ENCODE results near the gene BTG1.
A peak's percentile ranks its signal among the peaks of the same experiment; 100 is the strongest.
"Not testable (repeated sequence)": the region's sequence is repeated elsewhere in the genome, so short reads cannot be mapped to it uniquely, and the experiment has no call there.

The BTG1 gene

DNA sequence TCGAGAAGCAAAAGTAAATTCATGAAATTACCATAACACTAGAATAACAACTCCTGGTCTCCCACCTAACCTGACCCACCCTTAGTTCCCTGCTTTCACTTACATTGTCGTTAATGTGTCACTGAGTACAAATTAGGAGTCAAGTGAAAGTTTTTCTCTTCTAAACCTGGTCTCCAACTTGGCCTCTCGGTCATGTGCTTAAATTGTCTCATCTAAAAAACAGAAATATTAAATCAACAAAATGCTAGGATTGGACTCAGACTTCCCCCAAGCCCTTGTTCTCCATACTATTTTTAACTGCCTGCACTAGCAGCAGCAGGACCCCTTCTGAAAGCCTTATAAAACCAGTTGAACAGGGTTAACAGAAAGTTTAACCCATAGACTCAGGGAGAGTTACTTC, 1.8 kb upstream of the BTG1 start:
- DNase-seq: no peak

DNA sequence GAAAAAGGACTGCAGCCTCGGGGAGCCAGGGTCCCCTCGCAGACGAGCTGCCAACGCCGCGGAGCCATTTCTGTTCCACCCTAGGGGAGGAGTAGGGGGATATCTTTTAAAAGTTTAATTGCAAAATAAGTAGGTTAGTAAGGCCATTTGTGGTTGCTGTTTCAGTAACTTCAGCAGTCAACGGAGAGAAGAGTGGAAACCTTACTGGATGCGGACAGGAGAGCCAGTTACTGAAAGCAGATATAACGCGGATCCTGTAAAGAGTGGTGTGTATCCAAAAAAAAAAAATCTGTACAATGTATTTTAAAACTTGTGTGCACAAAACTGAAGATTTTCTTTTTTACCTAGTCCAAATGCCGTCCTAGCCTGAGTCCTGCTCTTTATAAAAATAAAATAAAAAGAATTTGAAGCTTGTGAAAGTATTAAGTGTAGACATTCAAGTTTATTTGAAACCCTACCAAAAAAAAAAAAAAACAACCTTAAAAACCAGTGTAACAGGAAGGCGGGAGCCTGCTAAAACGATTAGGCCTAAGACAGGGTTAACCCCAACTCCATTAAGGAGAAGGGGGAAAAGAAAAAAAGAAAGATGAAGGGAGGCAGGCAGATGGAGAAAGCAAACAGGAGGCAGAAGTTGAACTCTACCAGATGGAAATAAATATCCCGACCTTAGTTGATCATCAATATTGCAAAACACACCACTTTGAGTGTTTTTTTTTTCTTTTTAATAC, 1.0 kb upstream of the BTG1 start:
- DNase-seq: no peak

DNA sequence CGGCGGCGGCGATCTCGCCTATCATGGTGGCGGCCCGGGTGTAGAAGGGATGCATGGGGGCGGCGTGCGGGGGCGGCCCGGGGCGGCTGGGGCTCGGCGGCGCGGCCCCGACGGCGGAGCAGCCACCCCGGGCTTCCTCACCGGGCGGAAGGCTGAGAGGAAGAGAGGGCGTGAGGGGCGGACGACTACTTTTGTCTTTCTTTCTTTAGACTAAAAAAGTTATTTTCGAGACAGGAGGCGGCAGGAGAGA, 240 bp downstream of the BTG1 start:
- DNase-seq: no peak

DNA sequence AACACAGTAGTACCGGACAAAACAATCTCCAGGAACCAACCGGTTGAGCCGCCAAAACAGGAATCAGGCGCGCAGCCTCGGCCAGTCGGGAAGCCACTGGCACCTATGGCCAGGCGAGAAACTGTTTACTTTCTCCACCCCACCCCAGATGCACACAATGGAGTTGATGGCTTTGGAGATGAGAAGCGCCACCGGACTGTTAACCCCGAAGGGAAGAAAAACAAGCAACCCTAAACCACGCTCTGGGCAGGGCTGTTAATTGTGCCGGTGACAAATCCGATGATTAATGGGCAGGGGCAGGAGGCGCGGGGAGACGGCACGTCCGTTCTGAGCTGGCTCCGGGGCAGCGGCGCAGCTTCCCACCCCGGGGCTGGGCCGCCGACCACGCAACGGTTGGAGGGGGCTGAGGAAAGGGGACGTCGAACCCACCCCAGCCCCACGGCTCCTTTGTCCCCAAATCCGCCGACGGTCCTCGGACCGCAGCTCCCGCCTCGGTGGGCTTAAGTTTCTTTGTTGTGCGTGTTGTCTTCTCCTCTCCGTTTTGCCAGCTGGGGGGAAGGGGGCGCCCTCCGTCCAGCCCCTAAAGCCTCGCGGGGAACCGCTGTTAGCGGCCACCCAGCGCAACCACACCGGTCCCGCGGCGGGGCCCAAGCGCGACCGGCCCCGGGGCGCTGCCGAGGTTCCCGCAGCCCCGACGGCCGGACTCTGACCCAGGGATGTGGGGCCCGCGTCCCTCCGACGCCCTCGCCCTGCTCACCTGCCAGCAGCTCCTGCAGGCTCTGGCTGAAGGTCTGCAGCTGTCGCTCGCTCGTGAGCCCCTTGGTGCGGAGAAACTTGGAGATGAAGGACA, 790 bp downstream of the BTG1 start:
- DNase-seq: peak; percentile 43 to 57

DNA sequence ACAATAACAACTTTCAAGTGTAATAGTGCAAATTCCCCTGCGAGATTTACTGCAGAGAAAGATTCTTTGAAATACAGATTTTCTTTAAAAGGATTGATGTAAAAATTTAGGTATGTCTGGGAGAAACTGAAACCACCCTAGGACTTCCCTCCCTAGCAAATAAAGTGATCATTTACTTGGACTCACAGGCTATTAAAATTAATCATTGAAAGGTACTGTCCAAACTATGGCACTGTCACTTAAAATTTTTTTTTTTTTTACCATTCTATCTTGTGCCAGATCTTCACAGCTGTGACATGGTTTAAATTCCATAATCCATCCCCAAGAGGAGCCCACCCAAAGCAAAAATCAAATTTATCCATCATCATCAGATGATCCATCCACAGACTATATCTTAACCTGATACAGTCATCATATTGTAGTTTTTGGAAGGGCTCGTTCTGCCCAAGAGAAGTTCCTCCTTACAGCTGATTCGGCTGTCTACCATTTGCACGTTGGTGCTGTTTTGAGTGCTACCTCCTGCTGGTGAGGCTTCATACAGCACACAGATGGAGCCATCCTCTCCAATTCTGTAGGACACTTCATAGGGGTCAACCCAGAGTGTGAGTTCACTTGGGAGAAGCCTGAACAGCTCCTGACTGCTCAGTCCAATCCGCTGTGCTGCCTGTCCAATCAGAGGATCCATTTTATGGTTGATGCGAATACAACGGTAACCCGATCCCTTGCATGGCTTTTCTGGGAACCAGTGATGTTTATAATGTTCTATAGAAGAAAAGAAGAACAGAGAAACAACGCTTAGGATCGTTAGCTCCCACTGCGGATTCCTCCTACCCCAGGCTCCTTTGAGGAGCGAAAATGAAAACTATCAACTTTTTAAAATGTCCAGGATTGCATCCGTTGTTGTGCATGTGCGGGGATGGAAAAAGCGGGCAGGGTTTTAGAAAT, 1.7 kb downstream of the BTG1 start:
- peak; percentile 84 to 87 for DNase-seq

DNA sequence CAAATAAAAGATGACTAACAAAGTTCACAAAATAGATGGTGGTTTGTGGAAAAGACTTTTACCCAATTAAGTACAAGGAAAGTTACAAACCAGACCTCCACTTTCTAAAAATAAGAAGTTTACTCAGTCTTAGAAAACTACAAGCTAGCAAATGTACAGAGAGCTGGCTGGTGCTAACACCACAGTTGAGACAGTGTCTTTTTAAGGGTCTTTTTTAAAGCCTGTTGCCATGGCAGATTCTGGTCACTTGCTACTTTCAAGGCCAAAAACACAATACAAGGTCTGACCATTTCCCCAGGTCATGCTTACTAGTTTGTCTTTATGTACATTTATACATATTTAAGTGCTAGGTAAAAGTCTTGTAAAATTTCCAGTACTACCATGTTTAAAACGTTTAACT, 2.4 kb downstream of the BTG1 start:
- DNase-seq: peak in 1 of 2 donors; percentile 43

DNA sequence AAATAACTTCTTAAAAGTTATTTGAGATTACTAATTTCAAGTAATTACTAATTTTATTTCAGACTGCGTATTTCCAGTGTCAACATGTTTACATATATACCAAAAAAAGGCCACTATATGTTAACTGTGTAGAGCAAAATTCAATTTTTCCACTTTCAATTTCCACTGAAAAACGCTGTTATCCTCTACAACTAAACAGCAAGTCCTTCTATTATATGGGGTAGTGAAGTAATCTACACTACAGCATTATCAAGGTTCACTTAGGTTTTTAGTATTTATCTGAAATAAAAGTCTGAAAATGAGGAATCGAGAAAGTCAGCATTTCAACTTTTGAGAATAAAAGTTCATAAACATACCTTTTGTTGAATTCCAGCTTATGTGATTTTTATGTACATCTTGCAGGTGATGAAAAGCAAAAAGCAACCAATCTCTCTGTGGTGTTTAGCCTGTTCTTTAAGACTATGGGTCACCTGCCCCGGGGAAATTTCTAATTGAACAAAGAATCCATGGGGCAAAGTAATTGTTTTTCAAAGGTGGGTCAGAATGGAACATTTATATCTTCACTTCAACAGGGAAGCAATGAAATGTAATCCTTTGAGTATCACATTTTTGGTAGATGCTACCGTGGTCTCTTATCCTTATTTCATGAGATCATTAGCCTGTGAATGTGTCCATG, 3.3 kb downstream of the BTG1 start:
- peak in 1 of 2 donors; percentile 38 for DNase-seq

DNA sequence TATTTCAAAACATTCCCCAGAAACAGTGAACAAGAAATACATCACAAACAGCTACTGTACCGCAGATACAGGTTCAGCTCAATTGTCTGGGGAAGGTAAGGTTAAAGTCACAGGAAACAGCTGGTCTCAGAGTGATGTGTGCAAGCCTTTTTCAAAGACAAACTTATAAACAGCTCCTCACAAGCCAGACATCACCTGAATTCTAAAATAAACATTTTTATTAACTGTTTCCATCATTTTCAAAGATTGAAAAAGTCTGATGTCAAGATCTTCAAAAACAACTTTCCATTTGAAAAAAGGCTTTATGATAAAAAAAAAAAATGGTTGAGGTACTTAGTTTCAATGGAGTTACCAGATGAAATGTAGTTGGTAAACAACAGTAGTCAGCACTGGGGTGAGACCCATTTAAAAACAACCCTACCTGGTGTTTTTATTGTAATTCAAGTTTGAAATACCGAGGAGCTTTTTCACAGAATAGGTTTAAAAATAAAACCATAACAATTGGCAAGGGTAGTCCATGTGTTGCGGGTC, 4.0 kb downstream of the BTG1 start:
- DNase-seq: peak; percentile 43 to 69

DNA sequence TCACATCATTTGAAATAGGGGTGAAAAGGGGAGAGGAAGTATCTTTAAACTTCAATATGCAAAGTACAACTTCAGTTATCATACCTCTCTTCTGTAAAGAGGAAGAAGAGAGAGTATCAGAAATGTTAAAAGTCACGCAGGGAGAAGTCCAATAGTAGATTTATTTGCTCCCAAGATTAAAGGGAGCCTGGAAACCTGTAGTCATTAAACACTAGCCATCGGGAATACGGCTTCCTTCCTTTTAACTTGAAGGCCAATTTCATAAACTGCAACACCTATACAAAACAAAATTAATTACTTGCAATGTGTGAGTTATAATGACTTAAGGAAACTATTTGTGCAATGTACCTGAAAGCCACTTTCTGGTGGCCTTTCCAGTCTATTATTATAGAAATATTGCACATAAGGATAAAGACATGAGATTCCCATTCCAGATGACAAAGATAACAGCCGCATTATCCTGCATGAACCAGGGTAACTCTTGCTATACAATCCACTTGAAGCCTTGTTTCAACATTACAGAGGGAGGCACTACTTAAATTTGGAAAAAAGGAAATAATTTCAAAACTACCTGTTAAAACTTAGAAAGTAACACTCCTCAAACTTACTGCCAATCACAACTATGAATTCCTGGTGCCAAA, 4.6 kb downstream of the BTG1 start:
- no peak for DNase-seq

DNA sequence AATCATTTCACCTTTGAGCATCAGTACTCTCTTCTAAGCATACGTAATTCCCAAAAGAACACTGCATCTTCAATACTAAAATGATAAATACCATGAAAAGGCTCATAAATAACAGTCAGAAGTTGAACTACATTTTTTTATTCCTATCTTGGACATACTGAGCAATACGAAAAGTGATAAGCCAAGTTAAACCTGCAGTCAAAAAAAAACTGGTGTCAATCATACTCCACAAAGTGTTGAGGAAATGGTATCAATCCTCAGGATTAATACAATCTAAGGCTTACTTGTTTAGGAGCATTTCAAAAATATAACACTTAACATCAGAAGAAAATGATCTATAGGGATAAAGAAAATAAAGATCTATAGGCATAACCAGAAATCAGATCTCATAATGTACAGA, 5.5 kb downstream of the BTG1 start:
- DNase-seq: no peak

DNA sequence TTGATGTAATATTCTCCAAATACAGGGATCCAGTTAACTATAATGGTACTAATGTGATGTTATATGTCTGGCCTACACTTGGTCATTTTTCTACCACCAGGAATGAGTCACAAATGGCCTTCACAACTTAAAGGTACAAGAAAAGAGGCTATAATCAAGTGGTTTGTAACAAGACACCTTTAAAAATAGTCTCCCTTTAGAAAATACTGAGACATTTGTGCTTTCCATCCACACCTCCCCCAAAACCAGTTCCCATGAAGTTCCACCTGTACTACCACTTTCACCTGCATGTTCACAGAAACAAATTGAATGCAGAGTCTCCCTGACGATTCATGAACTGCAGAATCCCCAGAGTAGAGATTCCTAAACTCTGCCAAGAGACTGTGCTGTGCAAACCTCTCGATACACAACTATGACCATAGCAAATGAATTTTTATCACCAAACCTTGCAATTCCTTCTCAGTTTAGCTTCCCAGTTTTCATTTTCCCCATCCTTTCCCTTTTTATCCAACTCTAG, 6.0 kb downstream of the BTG1 start:
- DNase-seq: peak in 1 of 2 donors; percentile 42

DNA sequence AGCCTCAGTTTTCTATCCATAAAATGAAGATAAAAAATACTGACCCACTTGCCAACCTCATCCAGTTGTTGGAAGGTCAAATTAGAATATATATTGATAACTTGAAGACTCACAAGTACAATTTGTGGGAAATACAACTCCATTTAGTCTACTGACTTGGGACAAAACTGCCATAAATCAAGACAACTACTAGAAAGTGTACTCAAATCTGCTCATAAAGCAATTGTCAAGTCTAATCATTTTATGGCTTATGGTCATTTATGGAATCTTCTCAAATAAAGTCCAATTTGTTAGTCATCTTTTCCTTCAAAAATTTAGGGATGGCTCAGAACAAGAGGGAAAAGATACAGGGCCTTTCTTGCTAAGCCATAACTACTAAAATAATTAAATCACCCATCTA, 7.0 kb downstream of the BTG1 start:
- no peak for DNase-seq

DNA sequence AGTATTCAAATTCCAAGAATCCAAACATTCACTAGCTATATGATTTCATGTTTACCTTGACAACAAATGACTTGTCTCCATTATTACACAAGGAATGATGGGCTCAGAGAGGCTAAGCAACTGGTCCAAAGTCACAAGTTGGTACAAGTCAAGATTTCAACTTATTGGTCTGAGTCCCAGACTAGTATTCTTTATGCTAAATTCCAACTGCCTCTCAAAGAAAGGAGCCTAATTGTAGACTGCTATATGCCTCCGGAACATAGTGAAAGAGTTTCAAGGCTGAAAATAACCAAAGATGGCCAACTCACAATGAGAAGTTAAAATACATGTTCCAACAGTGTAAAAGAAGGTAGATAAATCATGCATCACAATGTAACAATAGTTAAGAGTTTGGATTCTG, 7.5 kb downstream of the BTG1 start:
- peak in 1 of 2 donors; percentile 31 for DNase-seq

DNA sequence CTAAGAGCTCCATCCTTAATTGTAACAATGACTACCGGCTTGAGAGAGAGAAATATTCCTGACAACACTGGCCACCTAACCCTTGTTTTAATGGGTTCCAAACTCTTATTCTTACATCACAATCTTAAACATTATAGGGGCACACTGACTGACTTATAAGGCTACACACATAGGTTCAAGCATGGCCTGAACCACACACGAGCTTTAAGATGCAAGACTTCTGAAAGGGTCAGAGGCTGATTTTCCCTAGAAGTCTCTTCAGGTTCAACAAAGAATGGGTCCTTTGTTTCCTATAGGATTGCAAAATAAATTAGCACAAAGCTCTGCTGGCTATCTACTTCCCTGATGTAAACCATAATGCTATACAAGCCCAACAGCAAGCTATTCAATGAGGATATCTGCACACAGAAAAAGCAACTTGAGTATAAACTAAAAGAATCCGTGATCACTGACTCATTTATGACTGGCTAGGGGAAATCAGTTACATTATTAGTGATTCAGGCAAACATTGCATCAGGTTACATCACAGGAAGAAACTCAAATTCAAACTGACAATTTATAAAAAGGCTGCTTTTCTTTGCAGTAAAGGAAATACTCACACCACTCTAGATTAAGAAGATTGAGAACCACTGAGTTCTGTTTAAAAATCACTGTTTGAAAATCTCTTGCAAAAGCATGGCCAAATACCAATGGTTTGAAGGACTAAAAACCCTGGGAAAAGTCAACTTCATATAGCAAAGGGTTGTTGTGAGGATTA, 8.5 kb downstream of the BTG1 start:
- DNase-seq: peak in 1 of 2 donors; percentile 36

DNA sequence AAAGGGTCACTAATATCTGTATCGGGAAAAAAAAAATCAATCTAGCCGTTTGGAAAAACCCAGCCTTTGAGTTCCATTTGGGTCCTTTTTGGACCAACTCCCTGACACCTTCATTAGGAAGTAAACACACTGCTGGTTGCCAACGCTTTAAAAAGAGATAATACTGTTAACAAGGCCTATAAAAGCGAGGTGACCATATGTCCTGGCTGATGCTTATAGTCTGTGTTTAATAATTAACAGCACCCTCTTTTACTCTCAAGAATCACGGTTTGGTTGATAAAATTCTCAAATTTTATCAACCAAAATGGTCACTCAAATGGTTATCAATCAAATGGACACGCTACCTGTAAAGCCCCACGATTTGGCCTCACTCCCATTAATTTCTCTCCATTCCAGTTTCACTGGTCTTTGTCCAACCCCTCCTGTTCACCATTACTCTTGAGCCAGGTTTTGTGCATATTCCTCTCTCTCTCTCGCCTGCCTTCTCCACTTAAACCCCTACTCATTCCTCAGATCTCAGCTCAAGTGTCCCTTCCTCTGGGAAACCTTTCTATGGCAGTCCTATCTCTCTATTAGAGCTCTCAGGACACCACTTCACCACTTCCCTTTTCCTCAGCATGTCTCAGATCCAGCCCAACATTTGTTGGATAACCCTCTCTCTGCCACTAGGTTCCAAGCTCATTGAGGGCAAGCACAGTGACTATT, 9.5 kb downstream of the BTG1 start:
- DNase-seq: peak in 1 of 2 donors; percentile 28

DNA sequence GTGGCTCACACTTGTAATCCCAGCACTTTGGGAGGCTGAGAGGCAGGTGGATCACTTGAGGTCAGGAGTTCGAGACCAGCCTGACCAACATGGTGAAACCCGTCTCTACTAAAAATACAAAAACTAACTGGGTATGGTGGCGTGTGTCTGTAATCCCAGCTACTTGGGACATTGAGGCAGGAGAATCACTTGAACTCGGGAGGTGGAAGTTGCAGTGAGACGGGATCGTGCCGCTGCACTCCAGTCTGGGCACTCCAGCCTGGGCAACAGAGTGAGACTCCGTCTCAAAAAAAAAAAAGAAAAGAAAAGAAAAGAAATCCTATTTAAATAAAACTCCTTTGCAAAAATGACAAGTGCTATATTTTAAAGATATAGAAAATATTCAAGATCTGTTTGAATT, 10.1 kb downstream of the BTG1 start:
- not testable (repeated sequence) for DNase-seq

DNA sequence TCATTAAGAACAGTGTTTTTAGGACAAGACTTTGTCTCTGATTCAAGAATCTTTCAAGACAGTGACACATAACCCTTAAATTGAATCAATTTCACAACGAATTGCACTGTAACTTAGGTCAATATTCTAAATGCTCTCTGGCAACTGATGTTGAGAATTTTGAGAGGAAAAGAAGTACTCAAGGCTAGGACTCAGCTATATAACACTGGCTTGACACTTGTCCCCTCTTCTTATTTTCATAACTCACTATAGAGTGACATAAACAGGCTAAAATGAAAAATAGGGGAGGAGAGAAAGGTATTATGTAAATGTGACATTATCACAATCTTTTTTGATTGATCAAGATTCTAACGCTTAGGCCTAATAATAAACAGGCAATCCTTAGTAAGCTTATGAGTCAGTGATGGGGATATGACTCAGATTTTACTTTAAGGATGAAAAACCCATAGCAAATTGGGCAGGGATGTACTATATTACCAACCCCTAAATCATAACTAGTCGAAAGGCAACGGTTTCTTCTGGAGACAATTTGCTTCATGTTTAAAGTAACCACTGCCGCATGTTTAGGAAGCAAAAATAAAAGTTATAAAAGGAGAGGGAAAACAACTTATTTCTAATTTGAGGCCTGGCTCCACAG, 10.9 kb downstream of the BTG1 start:
- peak in 1 of 2 donors; percentile 40 for DNase-seq

DNA sequence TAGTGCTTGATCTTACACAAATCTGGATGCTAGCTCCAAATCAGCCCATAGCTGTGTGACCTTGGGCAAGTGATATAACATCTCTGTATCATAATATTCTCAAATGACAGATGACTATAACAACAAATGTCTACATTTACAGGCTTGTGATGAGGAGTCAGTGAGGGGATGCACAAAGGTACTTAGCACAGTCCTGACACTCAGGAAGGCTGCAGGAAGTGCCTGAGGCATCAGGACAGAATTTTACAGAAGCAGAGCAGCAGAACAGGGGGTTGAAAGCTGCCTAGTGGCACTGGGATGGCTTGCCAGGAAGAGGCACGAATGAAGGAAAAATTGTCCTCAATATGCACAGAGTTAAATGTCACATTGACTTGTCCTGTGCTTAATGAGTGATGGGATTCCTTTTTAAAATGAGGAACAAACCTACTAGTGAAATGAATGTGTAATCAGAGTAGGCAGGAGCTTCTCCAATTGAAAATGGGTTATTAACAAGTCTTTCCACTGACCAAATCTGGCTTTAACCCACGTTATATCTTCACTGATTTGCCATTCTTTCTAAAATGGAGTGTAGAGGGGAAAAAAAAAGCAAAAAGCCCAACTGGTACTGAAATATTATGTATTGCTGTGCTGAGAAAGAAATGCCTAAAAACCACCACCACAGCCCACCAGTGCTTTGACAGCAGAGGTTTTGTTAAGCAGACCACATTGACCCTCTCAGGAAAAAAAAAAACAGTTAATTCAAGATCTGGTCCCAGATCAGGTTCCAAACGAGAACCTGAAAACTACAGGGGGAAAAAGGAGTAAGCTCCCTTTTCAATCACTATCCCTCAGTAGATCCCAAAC, 11.6 kb downstream of the BTG1 start:
- DNase-seq: no peak

DNA sequence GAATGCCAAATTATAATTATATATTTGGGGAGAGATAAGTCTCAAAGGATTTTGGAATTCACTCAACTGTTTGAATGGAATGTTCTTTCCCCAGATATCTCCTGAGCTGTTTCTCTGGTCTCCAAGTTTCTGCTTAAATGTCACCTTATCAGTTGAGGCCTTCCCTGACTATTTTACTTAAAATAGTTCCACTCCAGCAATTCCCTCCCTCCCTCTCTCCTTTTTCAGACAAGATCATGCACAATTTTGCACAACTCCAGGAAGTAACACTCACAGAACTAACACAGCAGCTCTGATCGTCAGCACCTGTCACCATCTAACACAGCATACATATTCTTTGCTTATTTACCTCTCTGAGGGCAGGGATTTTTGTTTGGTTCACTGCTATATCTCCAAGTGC, 12.5 kb downstream of the BTG1 start:
- peak in 1 of 2 donors; percentile 34 for DNase-seq
